Effector memory CD8-positive, alpha-beta T cell (primary cell): ENCODE data around the gene CD7.

Experiments
- ATAC-seq: fragments of 150-1000 bp; cut with Tn5 transposase; replicated peaks from 2 replicates; pipeline ENCODE4 v1.10.0; 2021; ENCODE audit warnings: mild to moderate bottlenecking, moderate library complexity
- DNase-seq, 3 experiments: peaks; one replicate each; pipeline ENCODE4 v3.0.0; 2021
- H3K27ac Mint-ChIP-seq, 2 donors: one replicate each; pipeline ENCODE4 v1.8.0; 2022; ENCODE audit warnings: mild to moderate bottlenecking in 2 of 2, mixed read lengths in 2 of 2, moderate library complexity in 2 of 2
- H3K27me3 Mint-ChIP-seq, 2 donors: one replicate each; pipeline ENCODE4 v1.8.0; 2022; ENCODE audit warnings: mixed read lengths in 2 of 2
- H3K36me3 Mint-ChIP-seq: one replicate; pipeline ENCODE4 v1.8.0; 2022; ENCODE audit warnings: mild to moderate bottlenecking, moderate library complexity, mixed read lengths; ENCODE audit not compliant: insufficient read depth
- H3K4me1 Mint-ChIP-seq, 2 donors: one replicate each; pipeline ENCODE4 v1.8.0; 2022; ENCODE audit warnings: low read depth in 2 of 2, mixed read lengths in 2 of 2
- H3K4me3 Mint-ChIP-seq, 2 donors: one replicate each; pipeline ENCODE4 v1.8.0; 2022; ENCODE audit warnings: mild to moderate bottlenecking in 2 of 2, mixed read lengths in 2 of 2, moderate library complexity in 2 of 2
- H3K9me3 Mint-ChIP-seq, 2 donors: one replicate each; pipeline ENCODE4 v1.8.0; 2022; ENCODE audit warnings: mixed read lengths in 2 of 2

Gene CD7

GRCh38 chr17:82342361-82343079, 25.1 kb upstream of the CD7 start:
- no peak overlapping the region for H3K27ac Mint-ChIP-seq
- no peaks in the 10 kb centered on the region for H3K36me3 Mint-ChIP-seq
- no peak for DNase-seq
- H3K4me3 Mint-ChIP-seq, result no peak overlapping the region
- peaks cover 7 to 10% of the 10 kb centered on the region in 2 donors for H3K27me3 Mint-ChIP-seq
- H3K4me1 Mint-ChIP-seq, result peaks cover 3 to 6% of the 10 kb centered on the region in 2 donors
- no peaks in the 10 kb centered on the region for H3K9me3 Mint-ChIP-seq
- ATAC-seq, result no peak

GRCh38 chr17:82339634-82340580, 22.5 kb upstream of the CD7 start:
- peaks cover 0 to 3% of the 10 kb centered on the region in 2 donors for H3K27me3 Mint-ChIP-seq
- H3K4me3 Mint-ChIP-seq, result no peak overlapping the region
- H3K9me3 Mint-ChIP-seq, result no peaks in the 10 kb centered on the region
- no peaks in the 10 kb centered on the region for H3K36me3 Mint-ChIP-seq
- no peak overlapping the region for H3K27ac Mint-ChIP-seq
- no peak for ATAC-seq
- no peak for DNase-seq
- H3K4me1 Mint-ChIP-seq, result peaks cover 9 to 11% of the 10 kb centered on the region in 2 donors

GRCh38 chr17:82338858-82339633, 21.6 kb upstream of the CD7 start:
- Mint-ChIP-seq H3K4me3 (no peak overlapping the region), H3K9me3 (no peaks in the 10 kb centered on the region), H3K27ac (no peak overlapping the region), H3K4me1 (peaks cover 11 to 17% of the 10 kb centered on the region in 2 donors), H3K36me3 (no peaks in the 10 kb centered on the region), H3K27me3 (peaks cover 0 to 5% of the 10 kb centered on the region in 2 donors)
- ATAC-seq, result no peak
- no peak for DNase-seq

- H3K27me3 Mint-ChIP-seq, result peaks cover 0 to 24% of the 10 kb centered on the region in 2 donors
- peak; percentile 35 for ATAC-seq
These were observed 17.4 kb upstream of the CD7 start for GRCh38 chr17:82334622-82335394.

GRCh38 chr17:82334204-82334621, 16.8 kb upstream of the CD7 start:
- Mint-ChIP-seq H3K4me1 (peaks cover 15 to 22% of the 10 kb centered on the region in 2 donors), H3K4me3 (peak overlapping the region; percentile 99), H3K27me3 (peaks cover 0 to 24% of the 10 kb centered on the region in 2 donors), H3K9me3 (no peaks in the 10 kb centered on the region), H3K27ac (peak overlapping the region; percentile 92 to 96), H3K36me3 (peaks cover 4% of the 10 kb centered on the region)
- DNase-seq (no peak), ATAC-seq (no peak)

More at GRCh38 chr17:82334622-82335394, 17.4 kb upstream of the CD7 start:
- no peak for DNase-seq
- Mint-ChIP-seq H3K27ac (peak overlapping the region; percentile 92 to 96), H3K36me3 (peaks cover under 1% of the 10 kb centered on the region), H3K9me3 (no peaks in the 10 kb centered on the region), H3K4me1 (peaks cover 15 to 22% of the 10 kb centered on the region in 2 donors), H3K4me3 (peak overlapping the region; percentile 99)

GRCh38 chr17:82333279-82334171, 16.1 kb upstream of the CD7 start, which contains the start of gene SECTM1:
SECTM1 (minus strand) TSS chr17:82333766; CDS start chr17:82327240, 6,526 bp downstream.
- Mint-ChIP-seq H3K4me1 (peaks cover 15 to 22% of the 10 kb centered on the region in 2 donors), H3K27me3 (peaks cover 0 to 24% of the 10 kb centered on the region in 2 donors), H3K27ac (peak within 1 kb of the TSS; percentile 92 to 96), H3K4me3 (peak within 1 kb of the TSS; percentile 99), H3K36me3 (peaks cover 4% of the 10 kb centered on the region), H3K9me3 (no peaks in the 10 kb centered on the region)
- DNase-seq (no peak), ATAC-seq (peak; percentile 60)

- H3K36me3 Mint-ChIP-seq, result peaks cover 4% of the 10 kb centered on the region
- H3K9me3 Mint-ChIP-seq, result no peaks in the 10 kb centered on the region
- H3K27ac Mint-ChIP-seq, result peak overlapping the region in 1 of 2 donors; percentile 17
- H3K4me3 Mint-ChIP-seq, result peak overlapping the region; percentile 77 to 99
- ATAC-seq (peak; percentile 60), DNase-seq (no peak)
- H3K4me1 Mint-ChIP-seq, result peaks cover 15 to 22% of the 10 kb centered on the region in 2 donors
- H3K27me3 Mint-ChIP-seq, result peaks cover 0 to 24% of the 10 kb centered on the region in 2 donors
These were observed 15.4 kb upstream of the CD7 start for GRCh38 chr17:82332669-82333278.

- no peak overlapping the region for H3K27ac Mint-ChIP-seq
- no peak for DNase-seq
- H3K9me3 Mint-ChIP-seq, result no peaks in the 10 kb centered on the region
- no peak for ATAC-seq
- H3K4me1 Mint-ChIP-seq, result peaks cover 15 to 22% of the 10 kb centered on the region in 2 donors
- H3K36me3 Mint-ChIP-seq, result peaks cover 4% of the 10 kb centered on the region
- peak overlapping the region in 1 of 2 donors; percentile 99 for H3K4me3 Mint-ChIP-seq
- H3K27me3 Mint-ChIP-seq, result peaks cover 0 to 24% of the 10 kb centered on the region in 2 donors
These were observed 14.0 kb upstream of the CD7 start for GRCh38 chr17:82331345-82331939.

GRCh38 chr17:82330322-82331239, 13.2 kb upstream of the CD7 start:
- ATAC-seq (no peak), DNase-seq (no peak)
- no peaks in the 10 kb centered on the region for H3K9me3 Mint-ChIP-seq
- H3K27ac Mint-ChIP-seq, result no peak overlapping the region
- peaks cover 4% of the 10 kb centered on the region for H3K36me3 Mint-ChIP-seq
- no peak overlapping the region for H3K4me3 Mint-ChIP-seq
- peaks cover 12 to 18% of the 10 kb centered on the region in 2 donors for H3K4me1 Mint-ChIP-seq
- peaks cover 0 to 24% of the 10 kb centered on the region in 2 donors for H3K27me3 Mint-ChIP-seq

- DNase-seq (no peak), ATAC-seq (no peak)
- peaks cover 4% of the 10 kb centered on the region for H3K36me3 Mint-ChIP-seq
- H3K9me3 Mint-ChIP-seq, result no peaks in the 10 kb centered on the region
- H3K27me3 Mint-ChIP-seq, result peaks cover 0 to 20% of the 10 kb centered on the region in 2 donors
- H3K4me1 Mint-ChIP-seq, result peaks cover 5 to 13% of the 10 kb centered on the region in 2 donors
- no peak overlapping the region for H3K27ac Mint-ChIP-seq
- H3K4me3 Mint-ChIP-seq, result no peak overlapping the region
These were observed 12.4 kb upstream of the CD7 start for GRCh38 chr17:82329683-82330321.
